ENCODE results near the gene ZNG1A.
"Not testable (repeated sequence)": the region's sequence is repeated elsewhere in the genome, so short reads cannot be mapped to it uniquely, and the experiment has no call there.

GRCh38 chr9:117144-117994 lies 61.5 kb downstream of the ZNG1A start:
- TF ChIP-seq POLR2A (IDR thresholded peaks at IDR 0.05; ENCODE audit: low read length); GATA1 (IDR thresholded peaks at IDR 0.05; ENCODE audit: low read depth, low read length): not testable (repeated sequence)
